IMR-90 (cell line): ENCODE data around the gene CXCR6. TPM values are rescaled to one million over a fixed set of nuclear protein-coding genes. Genes with fewer than 3 reads are reported as not detected.

Source experiments
- ATAC-seq: fragments of 200-7000 bp; cut with Tn5 transposase; 2 replicates; pipeline ENCODE4 v1.9.1; 2020; ENCODE audit warnings: low read depth, mild to moderate bottlenecking, moderate library complexity
- BruUV-seq: library from RNA; stranded (reverse); fragments of 400-500 nt; replicated peaks from 2 replicates; lab custom pipeline; 2021; lab: Mats Ljungman, UMichigan
- CTCF ChIA-PET: fragments of 300-600 bp; formaldehyde crosslinking; extraction: SDS; loops from one replicate; lab custom pipeline; 2021; ENCODE audit warnings: antibody characterized with exemption; lab: Yijun Ruan, JAX
- POLR2A ChIA-PET: fragments of 300-600 bp; sonication (Branson Sonifier 250); formaldehyde crosslinking; loops from one replicate; lab custom pipeline; 2022; ENCODE audit warnings: antibody characterized with exemption; ENCODE audit not compliant: unreplicated experiment; lab: Charles Lee
- DNase-seq: peaks from one replicate; pipeline ENCODE4 v3.0.0; 2013
- H2AFZ ChIP-seq: replicated peaks from 2 replicates; pipeline ENCODE3; 2013; ENCODE audit warnings: low read length, mild to moderate bottlenecking; ENCODE audit not compliant: poor library complexity
- H2AK5ac ChIP-seq: 2 replicates; pipeline ENCODE4 v1.6.1; 2013; ENCODE audit warnings: low read depth, low read length, inconsistent platforms
- H2AK9ac ChIP-seq: replicated peaks from 2 replicates; pipeline ENCODE3; 2013; ENCODE audit warnings: mild to moderate bottlenecking, low read depth, low read length, moderate library complexity; ENCODE audit not compliant: poor library complexity
- H2BK120ac ChIP-seq: 2 replicates; pipeline ENCODE4 v1.6.1; 2013; ENCODE audit warnings: low read depth, low read length, inconsistent platforms
- H2BK15ac ChIP-seq: 3 replicates; pipeline ENCODE4 v1.6.1; 2013; ENCODE audit warnings: low read depth, low read length, inconsistent platforms
- H2BK20ac ChIP-seq: 2 replicates; pipeline ENCODE4 v1.6.1; 2013; ENCODE audit warnings: low read depth, mild to moderate bottlenecking, inconsistent platforms, low read length, moderate library complexity
- H2BK5ac ChIP-seq: 2 replicates; pipeline ENCODE4 v1.6.1; 2013; ENCODE audit warnings: mild to moderate bottlenecking, low read depth, low read length, inconsistent platforms; ENCODE audit not compliant: poor library complexity, severe bottlenecking
- H3K14ac ChIP-seq: replicated peaks from 2 replicates; pipeline ENCODE4 v1.6.1; 2013; ENCODE audit warnings: low read depth, low read length, inconsistent platforms
- H3K18ac ChIP-seq: 2 replicates; pipeline ENCODE4 v1.6.1; 2013; ENCODE audit warnings: low read depth, low read length, control low read depth
- H3K23ac ChIP-seq: 2 replicates; pipeline ENCODE4 v1.6.1; 2013; ENCODE audit warnings: low read depth, low read length, inconsistent platforms
- H3K27ac ChIP-seq: 2 replicates; pipeline ENCODE4 v1.5.1; 2013; ENCODE audit warnings: mild to moderate bottlenecking, control low read depth, low read length; ENCODE audit not compliant: insufficient read depth
- H3K27me3 ChIP-seq: 2 replicates; pipeline ENCODE4 v1.6.1; 2013; ENCODE audit warnings: low read length; ENCODE audit not compliant: control insufficient read depth, insufficient read depth
- H3K36me3 ChIP-seq: 2 replicates; pipeline ENCODE4 v1.6.1; 2013; ENCODE audit warnings: low read length, mixed read lengths; ENCODE audit not compliant: control insufficient read depth, insufficient read depth
- H3K4ac ChIP-seq: 2 replicates; pipeline ENCODE4 v1.6.1; 2013; ENCODE audit warnings: low read depth, low read length, inconsistent platforms
- H3K4me1 ChIP-seq: 2 replicates; pipeline ENCODE4 v1.6.1; 2013; ENCODE audit warnings: low read length, mixed read lengths; ENCODE audit not compliant: control insufficient read depth, insufficient read depth
- H3K4me2 ChIP-seq: 2 replicates; pipeline ENCODE4 v1.6.1; 2013; ENCODE audit warnings: low read depth, mild to moderate bottlenecking, control low read depth, low read length, moderate library complexity
- H3K4me3 ChIP-seq: 2 replicates; pipeline ENCODE4 v1.5.1; 2013; ENCODE audit warnings: low read depth, mild to moderate bottlenecking, control low read depth, low read length, moderate library complexity; ENCODE audit not compliant: insufficient read depth
- H3K56ac ChIP-seq: 2 replicates; pipeline ENCODE4 v1.6.1; 2013; ENCODE audit warnings: low read length, inconsistent platforms; ENCODE audit not compliant: insufficient read depth; ENCODE audit errors: extremely low read depth
- H3K79me1 ChIP-seq, 2 experiments: 2 replicates each; pipeline ENCODE4 v1.6.1; 2013; ENCODE audit warnings: low read length in 2 of 2, inconsistent platforms in 1 of 2, low read depth in 1 of 2
- H3K9ac ChIP-seq: 2 replicates; pipeline ENCODE4 v1.6.1; 2013; ENCODE audit warnings: low read depth, low read length, control low read depth
- H3K9me1 ChIP-seq: 2 replicates; pipeline ENCODE4 v1.6.1; 2013; ENCODE audit warnings: low read length, inconsistent platforms; ENCODE audit not compliant: insufficient read depth
- H3K9me3 ChIP-seq: 2 replicates; pipeline ENCODE4 v1.6.1; 2013; ENCODE audit warnings: low read length; ENCODE audit not compliant: control insufficient read depth, insufficient read depth
- H4K20me1 ChIP-seq: 2 replicates; pipeline ENCODE4 v1.6.1; 2013; ENCODE audit warnings: low read length, inconsistent platforms; ENCODE audit not compliant: insufficient read depth
- H4K5ac ChIP-seq: 2 replicates; pipeline ENCODE4 v1.6.1; 2013; ENCODE audit warnings: mild to moderate bottlenecking, low read depth, low read length, control low read depth
- H4K8ac ChIP-seq, 2 experiments: 2 replicates each; pipeline ENCODE4 v1.6.1; 2013; ENCODE audit warnings: low read depth in 2 of 2, low read length in 2 of 2, control low read depth in 1 of 2, inconsistent platforms in 1 of 2
- H4K91ac ChIP-seq: 2 replicates; pipeline ENCODE4 v1.6.1; 2013; ENCODE audit warnings: low read depth, low read length, inconsistent platforms; ENCODE audit not compliant: insufficient read depth
- CEBPB ChIP-seq: IDR thresholded peaks from 2 replicates; pipeline ENCODE4 v1.6.1; 2012; ENCODE audit warnings: low read depth, low read length, improper control_type of control experiment
- FOS ChIP-seq: fragments of 150-350 bp; IDR thresholded peaks from 2 replicates; pipeline ENCODE4 v1.6.1; 2016; ENCODE audit warnings: low read depth, low read length
- MXI1 ChIP-seq: IDR thresholded peaks from 2 replicates; pipeline ENCODE4 v1.6.1; 2012; ENCODE audit warnings: low read depth, mild to moderate bottlenecking, low read length, moderate library complexity, borderline replicate concordance
- RAD21 ChIP-seq: IDR thresholded peaks from 2 replicates; pipeline ENCODE4 v1.6.1; 2012; ENCODE audit warnings: low read length, improper control_type of control experiment
- WGBS, 2 experiments: methylation state at CpG; one replicate each; pipeline versions ENCODE4 v1.1.5 to v1.1.7; 2013; ENCODE audit warnings: missing lambda C conversion rate in 2 of 2; ENCODE audit not compliant: insufficient read length in 1 of 2; ENCODE audit errors: extremely low coverage in 2 of 2; 5-methylcytosine and 5-hydroxymethylcytosine counted together
- dilution Hi-C: fragments of 300-500 bp; cut with HindIII; formaldehyde crosslinking; loops from one replicate; pipeline ENCODE4 v1.14.3; 2018; ENCODE audit warnings: low sequenced_read_pairs; ENCODE audit not compliant: unreplicated experiment
- in situ Hi-C: fragments of 300-500 bp; cut with MboI; formaldehyde crosslinking; loops from 3 replicates; pipeline ENCODE4 v1.14.3; 2019; ENCODE audit warnings: low sequenced_read_pairs, inconsistent platforms, mixed read lengths
- intact Hi-C: fragments of 100-400 bp; cut with micrococcal nuclease; formaldehyde crosslinking; loops from 2 replicates; pipeline ENCODE4 v1.10.0; 2022
- polyA plus RNA-seq, 3 experiments: library from polyadenylated mRNA; depleted of rRNA; stranded (reverse); fragments of >200 nt; gene quantifications; 2 replicates each; pipeline ENCODE4 v1.2.3, GENCODE V29; 2012; ENCODE audit warnings: low replicate concordance in 1 of 3
- total RNA-seq: library from RNA; depleted of rRNA; stranded (reverse); fragments of >200 nt; gene quantifications from 2 replicates; pipeline ENCODE4 v1.2.3, GENCODE V29; 2012
- TF ChIP-seq, protein P1 (sequence below): fragments of 150-350 bp; IDR thresholded peaks from 2 replicates; pipeline ENCODE4 v1.6.1; 2017; ENCODE audit warnings: mild to moderate bottlenecking, antibody characterized with exemption, low read length, low read depth
- TF ChIP-seq, protein P2 (sequence below): conservative IDR thresholded peaks from 2 replicates; pipeline ENCODE4 v1.5.1; 2012; ENCODE audit warnings: mild to moderate bottlenecking, low read depth, low read length, improper control_type of control experiment

CXCR6 gene
- total and polyA plus RNA-seq, 2 of the 4 experiments (the other 2 are of a cell fraction) = not detected

DNA sequence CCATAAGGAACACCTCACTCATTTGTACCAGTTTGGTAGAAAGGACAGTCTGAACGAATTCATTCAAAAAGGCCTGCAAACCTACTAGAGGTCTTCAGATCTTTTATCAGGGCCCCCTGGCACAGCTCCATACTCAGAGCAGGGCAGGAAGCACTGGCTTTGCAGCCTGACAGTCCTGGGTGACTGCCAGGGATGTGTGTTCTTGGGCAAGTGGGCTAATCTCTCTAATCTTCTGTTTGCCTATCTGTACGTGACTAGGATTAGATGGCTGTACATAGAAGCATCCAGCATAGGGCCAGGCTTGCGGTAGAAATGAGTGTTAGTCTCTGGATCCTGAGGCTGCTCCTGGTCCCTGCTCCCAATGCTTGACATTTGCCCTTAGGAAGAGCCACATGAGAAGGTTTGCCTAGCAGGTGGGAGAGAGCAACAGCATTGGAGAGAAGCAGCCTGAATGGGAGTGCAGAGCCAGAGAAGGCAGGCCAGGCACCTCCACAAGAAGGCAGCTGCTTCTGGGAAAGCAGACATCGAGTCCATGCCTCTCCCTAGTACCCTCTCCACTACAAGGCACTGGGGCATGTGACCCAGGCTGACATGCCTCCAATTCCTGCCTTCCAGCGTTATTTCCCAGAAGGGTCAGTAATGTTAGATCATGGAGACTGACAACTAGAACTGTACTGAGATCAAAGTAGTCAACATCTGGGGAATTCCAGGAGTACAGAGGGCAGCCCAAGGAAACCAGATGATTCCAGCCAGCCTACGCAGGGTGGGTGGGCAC is 1.0 kb upstream of the CXCR6 start (continued):
- no peak for TF ChIP-seq CEBPB

DNA sequence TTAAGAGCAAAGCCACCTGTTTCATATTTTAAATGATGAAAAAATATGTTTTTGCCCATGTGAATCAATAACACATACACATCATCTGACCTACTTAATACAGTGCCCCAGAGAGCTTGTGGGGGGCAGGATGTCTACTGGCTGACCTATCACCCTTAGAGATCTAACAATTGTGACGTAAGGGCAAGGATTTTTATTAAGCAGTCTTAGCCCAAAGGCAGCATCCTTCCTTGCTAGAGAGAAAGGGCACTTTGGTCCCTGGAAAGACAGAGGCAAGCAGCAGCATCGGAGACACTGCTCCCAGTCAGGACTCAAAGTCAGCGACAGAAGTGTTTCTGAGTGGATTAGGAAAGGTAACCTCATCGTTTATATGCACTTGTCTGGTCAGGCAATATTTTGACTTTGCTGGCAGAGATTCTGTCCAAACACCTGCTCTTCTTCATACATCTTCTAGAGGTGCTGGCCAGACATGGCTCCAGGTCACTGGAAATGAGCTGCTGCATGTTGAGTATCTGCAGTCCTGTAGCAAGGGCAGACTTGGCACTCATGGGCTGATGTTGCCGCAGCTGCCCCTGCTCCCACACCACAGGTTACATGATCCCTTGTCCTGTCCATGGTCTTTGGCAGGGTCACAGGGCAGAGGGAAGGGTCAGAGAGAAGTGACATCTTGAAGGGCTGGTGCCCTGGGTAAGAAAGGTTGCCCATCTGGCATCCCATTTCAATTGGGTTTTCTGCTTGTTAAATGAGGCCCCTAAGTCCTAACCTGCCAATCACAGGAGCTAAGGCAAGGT is 1.8 kb downstream of the CXCR6 start:
- Histone ChIP-seq H3K4ac (no peak overlapping the region; the same call in 1 of the 2 replicates), H3K9me3 (peaks cover 4% of the 10 kb centered on the region; the same call in 1 of the 2 replicates), H2BK5ac (no peak overlapping the region), H3K56ac (no peak overlapping the region), H4K5ac (no peak overlapping the region), H3K4me1 (peaks cover 33% of the 10 kb centered on the region), H4K91ac (no peak overlapping the region; the same call in 1 of the 2 replicates), H4K8ac (no peak overlapping the region), H3K18ac (no peak overlapping the region), H2BK120ac (no peak overlapping the region), H3K4me2 (no peak overlapping the region), H3K14ac (no peak overlapping the region), H2AK9ac (no peak overlapping the region), H2AK5ac (peak overlapping the region; percentile 68; the same call in 1 of the 2 replicates), H3K27ac (no peak overlapping the region), H3K23ac (no peak overlapping the region), H2BK15ac (no peak overlapping the region; the same call in 1 of the 3 replicates), H4K20me1 (peaks cover 7% of the 10 kb centered on the region; the same call in 1 of the 2 replicates), H3K36me3 (peaks cover 20% of the 10 kb centered on the region), H3K27me3 (no peaks in the 10 kb centered on the region), H3K4me3 (no peak overlapping the region), H3K79me1 (peaks cover 0 to 4% of the 10 kb centered on the region in 2 experiments; a peak in 1 of 4 replicates), H2AFZ (no peak overlapping the region), H3K9ac (no peak overlapping the region), H3K9me1 (peaks cover 39% of the 10 kb centered on the region), H2BK20ac (no peak overlapping the region)
- in situ Hi-C loops (loop anchor here (5.0 to 10.0 kb wide), 2 partner anchors 132 to 430 kb away; partner anchors contain the start of gene CCR5), intact Hi-C loops (no loop called here), dilution Hi-C loops (no loop called here)
- DNase-seq (no peak), ATAC-seq (no peak)
- WGBS, 2 experiments = 100% methylated on average over 1 of the region's 5 CpGs; no CpG with 5 or more reads in 1 of the 2 experiments
- BruUV-seq = no TSS peak
- TF ChIP-seq FOS (no peak), CEBPB (no peak), MXI1 (no peak), RAD21 (no peak)
- TF ChIP-seq, protein P1, sequence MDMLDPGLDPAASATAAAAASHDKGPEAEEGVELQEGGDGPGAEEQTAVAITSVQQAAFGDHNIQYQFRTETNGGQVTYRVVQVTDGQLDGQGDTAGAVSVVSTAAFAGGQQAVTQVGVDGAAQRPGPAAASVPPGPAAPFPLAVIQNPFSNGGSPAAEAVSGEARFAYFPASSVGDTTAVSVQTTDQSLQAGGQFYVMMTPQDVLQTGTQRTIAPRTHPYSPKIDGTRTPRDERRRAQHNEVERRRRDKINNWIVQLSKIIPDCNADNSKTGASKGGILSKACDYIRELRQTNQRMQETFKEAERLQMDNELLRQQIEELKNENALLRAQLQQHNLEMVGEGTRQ = no peak
- TF ChIP-seq, protein P2, sequence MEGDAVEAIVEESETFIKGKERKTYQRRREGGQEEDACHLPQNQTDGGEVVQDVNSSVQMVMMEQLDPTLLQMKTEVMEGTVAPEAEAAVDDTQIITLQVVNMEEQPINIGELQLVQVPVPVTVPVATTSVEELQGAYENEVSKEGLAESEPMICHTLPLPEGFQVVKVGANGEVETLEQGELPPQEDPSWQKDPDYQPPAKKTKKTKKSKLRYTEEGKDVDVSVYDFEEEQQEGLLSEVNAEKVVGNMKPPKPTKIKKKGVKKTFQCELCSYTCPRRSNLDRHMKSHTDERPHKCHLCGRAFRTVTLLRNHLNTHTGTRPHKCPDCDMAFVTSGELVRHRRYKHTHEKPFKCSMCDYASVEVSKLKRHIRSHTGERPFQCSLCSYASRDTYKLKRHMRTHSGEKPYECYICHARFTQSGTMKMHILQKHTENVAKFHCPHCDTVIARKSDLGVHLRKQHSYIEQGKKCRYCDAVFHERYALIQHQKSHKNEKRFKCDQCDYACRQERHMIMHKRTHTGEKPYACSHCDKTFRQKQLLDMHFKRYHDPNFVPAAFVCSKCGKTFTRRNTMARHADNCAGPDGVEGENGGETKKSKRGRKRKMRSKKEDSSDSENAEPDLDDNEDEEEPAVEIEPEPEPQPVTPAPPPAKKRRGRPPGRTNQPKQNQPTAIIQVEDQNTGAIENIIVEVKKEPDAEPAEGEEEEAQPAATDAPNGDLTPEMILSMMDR = no peak
- POLR2A ChIA-PET = no interaction called here
- CTCF ChIA-PET = no interaction called here
